Measurements from ENCODE around the gene C2CD2.

Gene C2CD2

DNA sequence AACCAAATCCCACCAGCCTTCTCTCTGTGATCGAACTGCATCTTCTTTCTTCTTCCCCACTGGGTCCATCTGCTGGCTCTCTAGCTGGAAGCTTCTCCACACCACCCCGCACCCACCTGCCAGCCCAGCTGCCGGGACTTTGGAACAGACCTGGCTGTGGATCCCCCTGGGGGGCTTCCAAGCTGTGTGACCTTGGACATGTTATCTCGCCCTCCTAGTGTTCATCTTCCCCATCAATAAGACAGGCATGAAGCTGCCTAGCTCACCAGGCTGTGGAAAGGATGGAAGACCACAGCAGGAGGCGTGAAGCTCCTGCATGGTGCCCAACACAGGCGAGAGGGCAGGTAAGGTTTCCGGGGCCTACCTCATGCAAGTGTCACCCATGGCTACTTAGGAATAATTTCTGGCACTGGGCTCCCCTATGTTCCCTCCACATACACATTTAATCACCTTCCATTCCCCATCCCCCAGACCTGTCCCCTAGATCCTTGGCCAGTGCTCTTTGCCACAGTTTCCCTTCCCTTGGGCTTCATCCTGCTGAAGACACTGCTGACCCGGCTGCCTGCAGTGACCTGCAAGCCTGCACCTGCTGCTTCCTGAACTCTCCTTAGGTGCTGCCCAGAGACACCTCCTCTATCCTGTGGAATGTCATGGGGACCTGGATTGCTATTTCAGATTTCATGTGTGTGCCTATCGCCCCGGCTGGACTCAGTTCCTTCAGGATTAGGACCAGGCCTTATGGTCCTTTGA, 13.2 kb upstream of the C2CD2 start:
- Histone ChIP-seq H2AFZ (ENCODE audit: low read length) (no peak overlapping the region), H3K4me3 (ENCODE audit: low read length, poor library complexity, severe bottlenecking) (no peak overlapping the region)

GRCh38 chr21:41966041-41966833, 12.4 kb upstream of the C2CD2 start:
- peaks cover 15% of the 10 kb centered on the region for H3K4me1 ChIP-seq (ENCODE audit: insufficient read depth, low read length, poor library complexity, severe bottlenecking)
- TF ChIP-seq, protein P1, sequence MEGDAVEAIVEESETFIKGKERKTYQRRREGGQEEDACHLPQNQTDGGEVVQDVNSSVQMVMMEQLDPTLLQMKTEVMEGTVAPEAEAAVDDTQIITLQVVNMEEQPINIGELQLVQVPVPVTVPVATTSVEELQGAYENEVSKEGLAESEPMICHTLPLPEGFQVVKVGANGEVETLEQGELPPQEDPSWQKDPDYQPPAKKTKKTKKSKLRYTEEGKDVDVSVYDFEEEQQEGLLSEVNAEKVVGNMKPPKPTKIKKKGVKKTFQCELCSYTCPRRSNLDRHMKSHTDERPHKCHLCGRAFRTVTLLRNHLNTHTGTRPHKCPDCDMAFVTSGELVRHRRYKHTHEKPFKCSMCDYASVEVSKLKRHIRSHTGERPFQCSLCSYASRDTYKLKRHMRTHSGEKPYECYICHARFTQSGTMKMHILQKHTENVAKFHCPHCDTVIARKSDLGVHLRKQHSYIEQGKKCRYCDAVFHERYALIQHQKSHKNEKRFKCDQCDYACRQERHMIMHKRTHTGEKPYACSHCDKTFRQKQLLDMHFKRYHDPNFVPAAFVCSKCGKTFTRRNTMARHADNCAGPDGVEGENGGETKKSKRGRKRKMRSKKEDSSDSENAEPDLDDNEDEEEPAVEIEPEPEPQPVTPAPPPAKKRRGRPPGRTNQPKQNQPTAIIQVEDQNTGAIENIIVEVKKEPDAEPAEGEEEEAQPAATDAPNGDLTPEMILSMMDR (conservative IDR thresholded peaks at IDR 0.05; ENCODE audit: low read length) = no peak
- TF ChIP-seq EZH2phosphoT487 (IDR thresholded peaks at IDR 0.05; ENCODE audit: borderline replicate concordance) = no peak
- H4K20me1 ChIP-seq (ENCODE audit: insufficient read depth, low read length, poor library complexity, severe bottlenecking) = no peaks in the 10 kb centered on the region
- no peaks in the 10 kb centered on the region for H3K79me2 ChIP-seq (ENCODE audit: insufficient read depth, low read length)
- H3K36me3 ChIP-seq (ENCODE audit: insufficient read depth, low read length) = no peaks in the 10 kb centered on the region
- no peaks in the 10 kb centered on the region for H3K27me3 ChIP-seq (ENCODE audit: insufficient read depth, low read length, poor library complexity, severe bottlenecking)
- no peaks in the 10 kb centered on the region for H3K9me3 ChIP-seq (ENCODE audit: insufficient read depth, low read depth, low read length)
- no peak overlapping the region for H2AFZ ChIP-seq (ENCODE audit: low read length)
- H3K4me3 ChIP-seq (ENCODE audit: low read length, poor library complexity, severe bottlenecking) = no peak overlapping the region
- no peaks in the 10 kb centered on the region for H3K9me2 ChIP-seq (replicated peaks; ENCODE audit: low read depth, low read length)
- H3F3A ChIP-seq (ENCODE audit: low read depth) = no peaks in the 10 kb centered on the region
- no peak overlapping the region for H3K9ac ChIP-seq (ENCODE audit: low read depth, low read length, poor library complexity, severe bottlenecking)
- H3K4me2 ChIP-seq (ENCODE audit: low read depth, low read length, poor library complexity, severe bottlenecking) = no peak overlapping the region

More for the DNA sequence above, 13.2 kb upstream of the C2CD2 start:
- H3K9me3 ChIP-seq (ENCODE audit: insufficient read depth, low read depth, low read length) = no peaks in the 10 kb centered on the region
- H3F3A ChIP-seq (ENCODE audit: low read depth) = no peaks in the 10 kb centered on the region
- no peaks in the 10 kb centered on the region for H3K36me3 ChIP-seq (ENCODE audit: insufficient read depth, low read length)
- H3K9ac ChIP-seq (ENCODE audit: low read depth, low read length, poor library complexity, severe bottlenecking) = no peak overlapping the region
- H4K20me1 ChIP-seq (ENCODE audit: insufficient read depth, low read length, poor library complexity, severe bottlenecking) = no peaks in the 10 kb centered on the region
- no peaks in the 10 kb centered on the region for H3K9me2 ChIP-seq (replicated peaks; ENCODE audit: low read depth, low read length)
- H3K4me1 ChIP-seq (ENCODE audit: insufficient read depth, low read length, poor library complexity, severe bottlenecking) = peaks cover 7% of the 10 kb centered on the region
- no peak overlapping the region for H3K4me2 ChIP-seq (ENCODE audit: low read depth, low read length, poor library complexity, severe bottlenecking)
- H3K79me2 ChIP-seq (ENCODE audit: insufficient read depth, low read length) = no peaks in the 10 kb centered on the region
- TF ChIP-seq EZH2phosphoT487 (IDR thresholded peaks at IDR 0.05; ENCODE audit: borderline replicate concordance) = no peak
- TF ChIP-seq, protein P1 (conservative IDR thresholded peaks at IDR 0.05; ENCODE audit: low read length) = no peak
- H3K27me3 ChIP-seq (ENCODE audit: insufficient read depth, low read length, poor library complexity, severe bottlenecking) = no peaks in the 10 kb centered on the region

DNA sequence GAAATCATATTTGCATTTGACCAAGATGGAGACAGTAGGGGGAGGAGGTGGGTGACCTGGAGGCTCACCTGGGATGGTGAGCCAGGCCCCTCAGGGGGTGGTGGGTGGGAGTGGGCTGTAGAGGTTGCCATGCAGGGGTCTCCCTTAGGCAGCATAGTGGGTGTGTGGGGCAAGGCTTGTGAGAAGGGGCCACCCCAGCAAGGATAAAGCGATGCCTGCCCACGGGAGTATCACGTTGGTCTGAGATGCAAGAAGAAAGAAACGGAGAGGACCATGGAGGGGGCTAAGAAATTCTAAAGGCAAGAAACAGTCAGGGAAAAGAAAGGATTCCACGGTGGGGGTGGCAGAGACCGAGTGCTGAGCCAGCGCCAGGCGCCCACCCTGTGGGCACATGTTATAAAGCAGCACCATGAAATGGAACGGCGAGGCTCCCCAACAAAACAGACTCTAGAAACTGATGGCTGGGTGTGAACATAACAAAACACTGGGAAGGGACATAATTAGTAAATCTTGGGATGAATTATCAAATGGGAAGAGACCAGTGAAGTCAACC, 11.7 kb upstream of the C2CD2 start:
- no peaks in the 10 kb centered on the region for H3K36me3 ChIP-seq (ENCODE audit: insufficient read depth, low read length)
- H3K79me2 ChIP-seq (ENCODE audit: insufficient read depth, low read length) = no peaks in the 10 kb centered on the region
- H2AFZ ChIP-seq (ENCODE audit: low read length) = no peak overlapping the region
- TF ChIP-seq, protein P1 (conservative IDR thresholded peaks at IDR 0.05; ENCODE audit: low read length) = no peak
- TF ChIP-seq EZH2phosphoT487 (IDR thresholded peaks at IDR 0.05; ENCODE audit: borderline replicate concordance) = no peak
- no peak overlapping the region for H3K9ac ChIP-seq (ENCODE audit: low read depth, low read length, poor library complexity, severe bottlenecking)
- H3K27me3 ChIP-seq (ENCODE audit: insufficient read depth, low read length, poor library complexity, severe bottlenecking) = no peaks in the 10 kb centered on the region
- H3K9me2 ChIP-seq (replicated peaks; ENCODE audit: low read depth, low read length) = no peaks in the 10 kb centered on the region
- peaks cover 22% of the 10 kb centered on the region for H3K4me1 ChIP-seq (ENCODE audit: insufficient read depth, low read length, poor library complexity, severe bottlenecking)
- no peaks in the 10 kb centered on the region for H3K9me3 ChIP-seq (ENCODE audit: insufficient read depth, low read depth, low read length)
- H3K4me2 ChIP-seq (ENCODE audit: low read depth, low read length, poor library complexity, severe bottlenecking) = no peak overlapping the region
- H3K4me3 ChIP-seq (ENCODE audit: low read length, poor library complexity, severe bottlenecking) = no peak overlapping the region
- H3F3A ChIP-seq (ENCODE audit: low read depth) = no peaks in the 10 kb centered on the region; the same call in 1 of the 2 replicates
- H4K20me1 ChIP-seq (ENCODE audit: insufficient read depth, low read length, poor library complexity, severe bottlenecking) = no peaks in the 10 kb centered on the region
